AML-193 (cell line): Measurements from ENCODE around the gene MRPS6.
A peak's percentile ranks its signal among the peaks of the same experiment; 100 is the strongest.

ENCODE experiments used
- DNase-seq, 2 experiments: peaks; one replicate each; lab custom pipeline; 2025; lab: John Stamatoyannopoulos, UW

Gene MRPS6

GRCh38 chr21:34180826-34181359 is 107.5 kb downstream of the MRPS6 start:
- DNase-seq: no peak

GRCh38 chr21:34181431-34182039 is 108.2 kb downstream of the MRPS6 start:
- DNase-seq: no peak

DNA sequence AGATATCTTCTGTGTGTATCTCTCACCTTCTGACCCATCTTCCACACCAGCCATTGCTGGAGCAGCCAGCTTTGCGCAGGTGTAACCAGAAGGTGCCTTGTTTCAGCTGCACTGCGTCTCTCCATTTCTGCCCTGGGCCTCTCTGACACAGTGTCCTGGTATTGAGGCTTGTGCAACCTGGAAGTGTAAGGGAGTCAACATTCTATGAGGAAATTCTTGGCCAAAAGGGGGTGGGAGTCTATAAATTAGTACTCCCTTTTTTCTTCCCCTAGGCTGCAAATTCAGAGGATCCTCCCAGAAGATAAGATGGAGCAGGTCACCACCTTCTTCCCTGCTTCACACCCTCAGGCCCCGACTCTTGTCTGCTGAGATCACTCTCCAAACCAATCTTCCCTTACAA is 109.1 kb downstream of the MRPS6 start:
- no peak for DNase-seq

- DNase-seq: no peak
Observed at GRCh38 chr21:34183331-34183928, 110.1 kb downstream of the MRPS6 start.

DNA sequence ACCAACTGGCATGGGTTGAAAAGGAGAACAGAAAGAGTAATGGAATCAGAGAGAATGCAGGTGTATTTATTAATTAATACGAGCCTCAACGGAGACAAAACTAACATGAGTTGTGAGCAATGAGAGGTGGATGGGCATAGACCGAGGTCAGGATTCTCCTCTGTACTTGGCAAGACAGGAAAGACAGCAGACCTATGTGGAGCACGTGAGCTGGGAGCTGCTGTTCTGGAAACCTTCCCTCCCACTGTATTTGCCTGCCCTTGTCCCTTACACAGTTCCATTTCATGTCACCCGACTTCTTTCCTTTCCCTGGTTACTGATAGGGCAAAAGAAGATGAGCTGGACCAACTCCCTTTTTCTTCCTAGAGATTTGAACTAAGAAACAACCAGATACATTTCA is 110.9 kb downstream of the MRPS6 start:
- no peak for DNase-seq

DNA sequence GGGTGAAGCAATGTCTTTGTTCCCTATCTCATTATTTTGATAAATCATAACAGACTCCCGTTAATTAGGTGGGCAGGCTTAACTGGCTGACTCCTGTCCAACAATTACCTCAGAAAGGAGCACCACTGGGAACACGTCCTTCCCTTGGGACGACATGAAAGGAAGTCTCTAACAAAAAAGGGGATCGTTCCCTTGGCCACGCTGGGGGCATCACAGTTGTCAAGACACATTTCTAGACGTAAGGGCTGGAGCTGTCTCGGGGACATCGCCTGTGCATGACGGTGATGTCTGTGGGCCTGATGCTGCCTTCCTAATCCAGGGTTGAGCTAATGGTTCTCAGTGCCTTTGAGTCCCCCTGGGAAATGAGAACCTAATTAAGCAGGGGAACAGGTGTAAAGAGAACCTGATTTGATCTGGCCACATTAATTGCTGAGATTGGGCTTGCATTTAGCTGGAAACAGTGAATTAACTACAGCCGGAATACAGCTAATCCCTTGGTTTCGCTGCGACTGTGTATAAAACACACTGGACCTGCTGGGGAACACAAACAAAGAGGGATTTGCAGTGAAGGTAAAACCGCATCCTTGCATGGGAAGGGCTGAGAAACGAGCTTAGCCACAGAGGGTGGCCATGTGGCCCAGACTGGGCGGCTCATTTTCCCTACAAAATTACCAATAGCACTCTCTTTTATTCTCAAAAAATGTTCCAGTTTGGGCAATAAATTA is 111.8 kb downstream of the MRPS6 start:
- no peak for DNase-seq

DNA sequence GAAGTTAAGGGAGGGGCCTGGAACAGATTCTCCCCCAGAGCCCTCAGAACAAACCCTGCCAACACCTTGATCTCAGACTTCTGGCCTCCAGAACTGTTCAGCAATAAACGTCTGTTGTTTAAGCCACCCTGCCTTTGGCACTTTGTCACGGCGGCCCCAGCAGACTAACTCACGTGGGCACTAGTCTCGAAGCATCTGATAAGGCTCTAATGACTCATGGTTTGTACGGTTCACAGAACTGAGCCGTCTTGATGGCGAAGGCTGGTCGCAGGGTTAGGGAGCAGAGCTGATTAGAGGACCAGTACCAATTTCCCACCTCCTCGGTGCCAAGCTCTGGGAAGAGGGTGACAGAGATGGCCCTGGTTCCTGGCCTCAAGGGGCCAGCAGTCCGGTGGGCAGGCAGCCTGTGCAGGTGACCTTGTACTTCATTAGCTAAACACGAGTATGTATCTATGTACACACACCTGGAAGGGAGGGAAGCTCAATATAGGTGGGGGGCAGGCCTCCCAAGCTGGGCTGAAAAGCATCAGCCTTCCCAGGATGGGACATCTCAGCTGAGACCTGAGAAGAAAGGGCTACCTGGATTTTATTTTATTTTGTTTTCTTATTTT is 112.8 kb downstream of the MRPS6 start:
- DNase-seq: no peak

DNA sequence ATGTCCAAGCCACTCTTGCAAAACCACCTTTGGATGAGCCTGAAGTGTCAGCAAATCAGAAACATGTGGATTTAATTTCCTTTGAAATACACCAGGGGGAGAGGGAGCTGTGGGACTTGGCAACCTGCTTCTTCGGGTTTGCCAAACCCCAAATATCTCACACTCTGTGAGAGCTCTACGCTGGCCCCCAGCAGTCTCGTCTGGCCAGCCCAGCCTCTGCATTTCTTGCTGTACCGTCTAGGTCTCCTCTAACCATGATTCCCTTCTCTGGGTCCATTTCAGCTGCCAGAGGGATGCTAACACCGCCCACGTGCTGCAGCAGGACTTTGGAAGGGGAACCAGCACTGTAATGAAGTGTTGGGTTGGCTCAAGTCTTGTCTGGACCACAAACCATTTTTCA is 114.6 kb downstream of the MRPS6 start:
- DNase-seq: no peak

GRCh38 chr21:34189506-34189905 is 116.1 kb downstream of the MRPS6 start:
- DNase-seq: peak in 1 of 2 experiments; percentile 4

GRCh38 chr21:34190576-34191321 is 117.4 kb downstream of the MRPS6 start:
- DNase-seq: no peak

GRCh38 chr21:34191876-34192275 is 118.5 kb downstream of the MRPS6 start:
- no peak for DNase-seq
